Thoracic aorta (tissue), 2 donors: ENCODE data around the gene MNAT1. TPM values are rescaled to one million over a fixed set of nuclear protein-coding genes. Genes with fewer than 3 reads are reported as not detected.

ENCODE experiments used
- ATAC-seq: fragments of 150-250 bp; one replicate; pipeline ENCODE4 v1.8.0; 2017; ENCODE audit warnings: low read depth; ENCODE audit not compliant: insufficient number of reproducible peaks, low FRiP score
- DNase-seq: peaks from one replicate; pipeline ENCODE4 v3.0.0-alpha.2; 2020; ENCODE audit warnings: low spot score
- H3K27ac ChIP-seq, 2 donors: fragments of 200-600 bp; sonication (generic); 1 replicate in 1 of 2; 2 replicates in 1 of 2; pipeline ENCODE4 v1.5.1; 2016; ENCODE audit warnings: mild to moderate bottlenecking in 2 of 2, moderate library complexity in 2 of 2
- H3K27me3 ChIP-seq: fragments of 200-600 bp; sonication (generic); replicated peaks from 2 replicates; pipeline ENCODE4 v1.6.0; 2016; ENCODE audit warnings: mild to moderate bottlenecking; ENCODE audit not compliant: insufficient read depth
- H3K36me3 ChIP-seq: fragments of 200-600 bp; sonication (generic); one replicate; pipeline ENCODE4 v1.5.1; 2016
- H3K4me1 ChIP-seq, 2 donors: fragments of 200-600 bp; sonication (generic); 1 replicate in 1 of 2; 2 replicates in 1 of 2; pipeline versions ENCODE4 v1.5.1 to v1.6.0; 2016; ENCODE audit warnings: low read depth in 2 of 2, mild to moderate bottlenecking in 1 of 2; ENCODE audit not compliant: control insufficient read depth in 1 of 2
- H3K4me3 ChIP-seq: fragments of 200-600 bp; sonication (generic); 2 replicates; pipeline ENCODE4 v1.5.1; 2016; ENCODE audit warnings: mild to moderate bottlenecking
- H3K9me3 ChIP-seq: fragments of 200-600 bp; sonication (generic); 2 replicates; pipeline ENCODE4 v1.5.1; 2016
- CTCF ChIP-seq: fragments of 200-600 bp; sonication (generic); IDR thresholded peaks from one replicate; pipeline ENCODE4 v1.5.1; 2019; ENCODE audit warnings: antibody characterized with exemption
- total RNA-seq, 2 donors: library from RNA; depleted of rRNA; stranded (reverse); fragments of >200 nt; gene quantifications; one replicate each; pipeline versions ENCODE4 v1.1.0 to v1.2.3, GENCODE V29; 2016

The MNAT1 gene
- total RNA-seq, 2 donors from 2014 or later = 32.4 to 52.3 TPM

GRCh38 chr14:60980811-60981632 lies 246.5 kb downstream of the MNAT1 start, which contains the start of the genes SLC38A6 and TRMT5:
TSS of gene SLC38A6 (plus strand) at chr14:60981245. CDS start at chr14:60981278, 33 bp downstream.
TSS of gene TRMT5 (minus strand) at chr14:60981079. CDS start at chr14:60980973, 106 bp downstream.
- H3K9me3 ChIP-seq = no peaks in the 10 kb centered on the region
- H3K27ac ChIP-seq = peak within 1 kb of the TSS; percentile 61 to 80
- peaks cover 22 to 50% of the 10 kb centered on the region in 2 donors for H3K4me1 ChIP-seq
- ATAC-seq = peak; percentile 96
- TF ChIP-seq CTCF = no peak
- H3K27me3 ChIP-seq = no peaks in the 10 kb centered on the region
- peak within 1 kb of the TSS; percentile 92 for H3K4me3 ChIP-seq
- peak; percentile 82 for DNase-seq
- peaks cover 3% of the 10 kb centered on the region for H3K36me3 ChIP-seq

GRCh38 chr14:60981633-60982455 lies 247.3 kb downstream of the MNAT1 start:
- Histone ChIP-seq H3K9me3 (no peaks in the 10 kb centered on the region), H3K27ac (peak overlapping the region; percentile 61 to 80), H3K4me1 (peaks cover 22 to 50% of the 10 kb centered on the region in 2 donors), H3K4me3 (peak overlapping the region; percentile 92), H3K27me3 (no peaks in the 10 kb centered on the region), H3K36me3 (peaks cover 3% of the 10 kb centered on the region)
- TF ChIP-seq CTCF = no peak
- ATAC-seq (peak; percentile 23), DNase-seq (no peak)

- Histone ChIP-seq H3K4me3 (no peak overlapping the region), H3K36me3 (peaks cover 3% of the 10 kb centered on the region), H3K9me3 (no peaks in the 10 kb centered on the region), H3K4me1 (peaks cover 22 to 31% of the 10 kb centered on the region in 2 donors), H3K27ac (no peak overlapping the region), H3K27me3 (no peaks in the 10 kb centered on the region)
- ATAC-seq = no peak
- no peak for TF ChIP-seq CTCF
- DNase-seq = no peak
Measured at GRCh38 chr14:60984196-60984595, 249.6 kb downstream of the MNAT1 start.

GRCh38 chr14:60986500-60986899 lies 251.9 kb downstream of the MNAT1 start:
- H3K9me3 ChIP-seq = no peaks in the 10 kb centered on the region
- H3K4me1 ChIP-seq = peaks cover 15 to 19% of the 10 kb centered on the region in 2 donors
- peaks cover 3% of the 10 kb centered on the region for H3K36me3 ChIP-seq
- no peak overlapping the region for H3K4me3 ChIP-seq
- H3K27ac ChIP-seq = no peak overlapping the region
- DNase-seq (no peak), ATAC-seq (no peak)
- no peaks in the 10 kb centered on the region for H3K27me3 ChIP-seq
- no peak for TF ChIP-seq CTCF

GRCh38 chr14:60989599-60989998 lies 255.0 kb downstream of the MNAT1 start:
- H3K4me1 ChIP-seq = no peaks in the 10 kb centered on the region
- H3K9me3 ChIP-seq = no peaks in the 10 kb centered on the region
- H3K27ac ChIP-seq = no peak overlapping the region
- ATAC-seq = no peak
- H3K4me3 ChIP-seq = no peak overlapping the region
- H3K36me3 ChIP-seq = peaks cover 11% of the 10 kb centered on the region
- H3K27me3 ChIP-seq = no peaks in the 10 kb centered on the region
- DNase-seq = no peak
- TF ChIP-seq CTCF = no peak
